Upper lobe of right lung (tissue), 1 donor: ENCODE results near the gene ADAMTS18. TPM values are rescaled to one million over a fixed set of nuclear protein-coding genes. Genes with fewer than 3 reads are reported as not detected.

ENCODE experiments used
- ATAC-seq: fragments of 200-7000 bp; cut with Tn5 transposase; one replicate; pipeline ENCODE4 v1.9.1; 2020; ENCODE audit warnings: mild to moderate bottlenecking, moderate library complexity
- DNase-seq: peaks from one replicate; pipeline ENCODE4 v3.0.0-alpha.2; 2020
- H3K27ac ChIP-seq: fragments of 200-600 bp; one replicate; pipeline ENCODE4 v1.8.0; 2022
- H3K27me3 ChIP-seq: fragments of 200-600 bp; one replicate; pipeline ENCODE4 v1.8.0; 2022; ENCODE audit warnings: mild to moderate bottlenecking
- H3K36me3 ChIP-seq: fragments of 200-600 bp; one replicate; pipeline ENCODE4 v1.8.0; 2022
- H3K4me1 ChIP-seq: fragments of 200-600 bp; one replicate; pipeline ENCODE4 v1.8.0; 2022
- H3K4me3 ChIP-seq: fragments of 200-600 bp; one replicate; pipeline ENCODE4 v1.8.0; 2022; ENCODE audit warnings: mild to moderate bottlenecking
- H3K9me3 ChIP-seq: fragments of 200-600 bp; one replicate; pipeline ENCODE4 v1.8.0; 2022
- CTCF ChIP-seq: fragments of 200-600 bp; IDR thresholded peaks from one replicate; pipeline ENCODE4 v1.8.0; 2022; ENCODE audit warnings: antibody characterized with exemption
- intact Hi-C: fragments of 100-400 bp; cut with DNase I; formaldehyde crosslinking; loops from one replicate; pipeline ENCODE4 v1.11.0; 2022
- total RNA-seq: library from RNA; stranded (reverse); fragmentation: NEBNext Ultra II Directional; extraction: Animal tissue kit (Norgen Biotek cat#: 25700); gene quantifications from one replicate; pipeline ENCODE4 v1.2.1, GENCODE V29; 2021
- donor health status: DM: no; HTN: yes; CAD: no; lungs with severe emphysema.

The ADAMTS18 gene
- total RNA-seq, 1 donor from 2014 or later, result 0.46 TPM

GRCh38 chr16:77434022-77434529, 758 bp downstream of the ADAMTS18 start:
- H3K9me3 ChIP-seq, result no peaks in the 10 kb centered on the region
- no peaks in the 10 kb centered on the region for H3K4me1 ChIP-seq
- H3K27ac ChIP-seq, result no peak overlapping the region
- intact Hi-C loops, result no loop called here
- DNase-seq, result no peak
- no peak overlapping the region for H3K4me3 ChIP-seq
- no peak for TF ChIP-seq CTCF
- H3K36me3 ChIP-seq, result no peaks in the 10 kb centered on the region
- peaks cover 53% of the 10 kb centered on the region for H3K27me3 ChIP-seq
- no peak for ATAC-seq

- no peaks in the 10 kb centered on the region for H3K4me1 ChIP-seq
- ATAC-seq, result no peak
- H3K27me3 ChIP-seq, result peaks cover 53% of the 10 kb centered on the region
- no peaks in the 10 kb centered on the region for H3K9me3 ChIP-seq
- TF ChIP-seq CTCF, result no peak
- intact Hi-C loops, result no loop called here
- no peak overlapping the region for H3K27ac ChIP-seq
- no peak overlapping the region for H3K4me3 ChIP-seq
- no peak for DNase-seq
- H3K36me3 ChIP-seq, result no peaks in the 10 kb centered on the region
These were observed 1.7 kb downstream of the ADAMTS18 start for GRCh38 chr16:77433146-77433545.

- Histone ChIP-seq H3K9me3 (no peaks in the 10 kb centered on the region), H3K27me3 (peaks cover 53% of the 10 kb centered on the region), H3K4me3 (no peak overlapping the region), H3K36me3 (no peaks in the 10 kb centered on the region), H3K27ac (no peak overlapping the region), H3K4me1 (no peaks in the 10 kb centered on the region)
- intact Hi-C loops, result no loop called here
- ATAC-seq, result no peak
- no peak for TF ChIP-seq CTCF
- DNase-seq, result no peak
These were observed 2.6 kb downstream of the ADAMTS18 start for GRCh38 chr16:77432264-77432663.

- Histone ChIP-seq H3K27me3 (peaks cover 49% of the 10 kb centered on the region), H3K27ac (no peak overlapping the region), H3K36me3 (no peaks in the 10 kb centered on the region), H3K4me3 (no peak overlapping the region), H3K4me1 (no peaks in the 10 kb centered on the region), H3K9me3 (no peaks in the 10 kb centered on the region)
- TF ChIP-seq CTCF, result no peak
- ATAC-seq (no peak), DNase-seq (no peak)
- intact Hi-C loops, result no loop called here
These were observed 3.8 kb downstream of the ADAMTS18 start for GRCh38 chr16:77430787-77431585.

- Histone ChIP-seq H3K9me3 (no peaks in the 10 kb centered on the region), H3K27ac (no peak overlapping the region), H3K27me3 (peaks cover 43% of the 10 kb centered on the region), H3K36me3 (no peaks in the 10 kb centered on the region), H3K4me1 (no peaks in the 10 kb centered on the region), H3K4me3 (no peak overlapping the region)
- no peak for TF ChIP-seq CTCF
- no peak for ATAC-seq
- no peak for DNase-seq
- intact Hi-C loops, result no loop called here
These were observed 4.5 kb downstream of the ADAMTS18 start for GRCh38 chr16:77430360-77430759.
